NCI-H748 treated with DMSO at 0.1 percent for 48 hours (cell line): ENCODE data around the gene GLDC.
"Not testable (repeated sequence)": the region's sequence is repeated elsewhere in the genome, so short reads cannot be mapped to it uniquely, and the experiment has no call there.

Source experiments
- DNase-seq: peaks from one replicate; lab custom pipeline; 2025; lab: John Stamatoyannopoulos, UW

GLDC gene

GRCh38 chr9:6645355-6646292, at the start of gene GLDC:
Gene GLDC, minus strand, starts transcription at chr9:6645729. Its CDS starts 230 bp downstream, at chr9:6645499.
- DNase-seq = peak; percentile 69

DNA sequence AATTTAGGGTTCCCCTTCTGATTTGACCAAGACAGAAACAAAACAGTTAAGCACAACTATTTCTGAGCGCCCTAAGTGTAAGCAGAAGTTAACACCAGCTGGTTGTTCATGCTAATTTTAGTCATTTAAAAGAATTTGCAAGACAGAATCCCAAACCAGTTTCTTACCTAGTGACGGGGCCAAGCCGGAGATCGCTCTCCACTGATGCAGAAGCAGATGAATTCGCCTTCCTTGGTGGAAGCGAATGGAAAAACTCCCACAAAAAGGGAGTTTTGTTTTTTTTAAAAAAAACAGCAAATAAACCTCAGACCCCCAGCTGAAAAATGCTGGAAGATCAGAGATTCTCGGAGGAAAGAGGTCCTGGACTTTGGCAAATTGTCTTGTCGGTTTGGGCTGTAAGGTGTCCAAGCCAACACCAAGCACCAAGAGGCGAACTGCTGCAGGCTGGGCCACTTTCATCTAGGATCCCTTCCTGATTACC, 47.4 kb upstream of the GLDC start:
- no peak for DNase-seq

GRCh38 chr9:6692433-6692832, 46.9 kb upstream of the GLDC start:
- DNase-seq = no peak

GRCh38 chr9:6690675-6691070, 45.1 kb upstream of the GLDC start:
- not testable (repeated sequence) for DNase-seq

- no peak for DNase-seq
Observed at GRCh38 chr9:6689893-6690674, 44.6 kb upstream of the GLDC start.

GRCh38 chr9:6687180-6687579, 41.7 kb upstream of the GLDC start:
- DNase-seq = no peak

DNA sequence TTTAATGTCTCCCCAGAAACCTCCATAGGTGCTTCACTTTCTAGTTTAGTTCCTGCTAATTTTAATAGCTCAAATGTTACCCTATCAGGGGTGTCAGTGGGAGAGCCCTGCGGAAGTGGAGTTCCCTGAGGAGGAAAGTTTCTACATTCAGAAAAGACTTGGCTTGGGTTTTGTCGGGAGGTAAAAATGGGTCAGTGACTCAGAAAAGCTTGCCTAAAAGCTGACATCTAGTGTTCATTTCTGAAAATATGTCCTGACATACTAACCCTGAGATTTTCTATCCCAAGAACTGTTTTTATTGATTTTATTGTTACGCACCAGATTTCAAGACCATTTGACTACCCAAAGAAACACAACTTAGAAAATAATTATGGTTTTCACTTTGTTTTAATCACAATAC, 40.9 kb upstream of the GLDC start:
- no peak for DNase-seq

DNA sequence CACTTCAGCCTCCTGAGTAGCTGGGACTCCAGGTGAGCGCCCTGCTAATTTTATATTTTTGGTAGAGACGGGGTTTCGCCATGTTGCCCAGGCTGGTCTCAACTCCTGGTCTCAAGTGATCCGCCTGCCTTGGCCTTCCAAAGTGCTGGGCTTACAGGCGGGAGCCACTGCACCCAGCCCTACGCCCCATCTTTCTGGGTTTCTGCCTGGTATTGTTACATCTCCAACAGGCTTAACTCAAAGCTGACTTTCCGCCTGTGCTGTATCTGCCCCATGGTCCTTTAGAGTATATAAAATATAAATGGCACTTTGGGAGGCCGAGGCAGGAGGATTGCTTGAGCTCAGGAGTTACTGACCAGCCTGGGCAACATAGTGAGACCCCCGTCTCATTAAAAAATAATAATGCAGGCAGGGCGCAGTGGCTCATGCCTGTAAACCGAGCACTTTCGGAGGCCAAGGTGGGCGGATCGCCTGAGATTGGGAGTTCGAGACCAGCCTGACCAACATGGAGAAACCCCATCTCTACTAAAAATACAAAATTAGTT, 36.5 kb upstream of the GLDC start:
- DNase-seq = peak; percentile 50

GRCh38 chr9:6681147-6681956, 35.8 kb upstream of the GLDC start:
- peak; percentile 92 for DNase-seq

GRCh38 chr9:6680797-6681146, 35.2 kb upstream of the GLDC start:
- no peak for DNase-seq

DNA sequence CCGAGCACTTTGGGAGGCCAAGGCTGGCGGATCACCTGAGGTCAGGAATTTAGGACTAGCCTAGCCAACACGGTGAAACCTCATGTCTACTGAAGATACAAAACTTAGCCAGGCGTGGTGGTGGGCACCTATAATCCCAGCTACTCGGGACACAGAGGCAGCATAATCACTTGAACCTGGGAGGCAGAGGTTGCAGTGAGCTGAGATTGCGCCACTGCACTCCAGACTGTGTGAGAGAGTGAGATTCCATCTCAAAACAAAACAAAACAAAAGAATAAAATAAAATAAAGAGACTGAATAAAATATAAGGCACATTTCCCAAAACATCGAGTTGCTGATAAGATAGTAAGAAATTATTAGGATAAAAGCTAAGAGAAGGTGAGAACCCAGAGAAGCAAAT, 32.3 kb upstream of the GLDC start:
- DNase-seq = no peak

GRCh38 chr9:6676254-6676921, 30.9 kb upstream of the GLDC start:
- DNase-seq = no peak

- no peak for DNase-seq
Observed at GRCh38 chr9:6675268-6675667, 29.7 kb upstream of the GLDC start.

GRCh38 chr9:6673326-6674025, 27.9 kb upstream of the GLDC start:
- no peak for DNase-seq

GRCh38 chr9:6672118-6672517, 26.6 kb upstream of the GLDC start:
- no peak for DNase-seq

GRCh38 chr9:6671416-6671815, 25.9 kb upstream of the GLDC start:
- no peak for DNase-seq

DNA sequence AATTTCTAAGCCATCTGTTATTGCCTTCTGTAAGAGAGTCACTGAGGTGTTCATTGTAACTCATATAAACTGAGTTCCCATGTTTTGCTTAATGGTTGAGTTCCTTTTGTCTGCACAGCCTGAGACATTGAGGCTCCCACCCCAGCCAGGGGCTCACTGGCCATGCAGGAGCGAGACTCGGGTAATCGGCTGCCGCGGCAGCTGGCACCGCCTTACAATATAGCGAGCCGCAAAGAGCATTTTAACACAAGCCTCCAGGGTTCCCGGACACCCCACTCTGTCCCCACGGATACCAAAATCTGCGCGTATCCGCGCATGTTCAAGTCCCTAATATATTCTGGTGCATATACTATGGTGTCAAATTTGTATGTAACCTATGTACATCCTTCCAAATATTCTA, 24.4 kb upstream of the GLDC start:
- no peak for DNase-seq

DNA sequence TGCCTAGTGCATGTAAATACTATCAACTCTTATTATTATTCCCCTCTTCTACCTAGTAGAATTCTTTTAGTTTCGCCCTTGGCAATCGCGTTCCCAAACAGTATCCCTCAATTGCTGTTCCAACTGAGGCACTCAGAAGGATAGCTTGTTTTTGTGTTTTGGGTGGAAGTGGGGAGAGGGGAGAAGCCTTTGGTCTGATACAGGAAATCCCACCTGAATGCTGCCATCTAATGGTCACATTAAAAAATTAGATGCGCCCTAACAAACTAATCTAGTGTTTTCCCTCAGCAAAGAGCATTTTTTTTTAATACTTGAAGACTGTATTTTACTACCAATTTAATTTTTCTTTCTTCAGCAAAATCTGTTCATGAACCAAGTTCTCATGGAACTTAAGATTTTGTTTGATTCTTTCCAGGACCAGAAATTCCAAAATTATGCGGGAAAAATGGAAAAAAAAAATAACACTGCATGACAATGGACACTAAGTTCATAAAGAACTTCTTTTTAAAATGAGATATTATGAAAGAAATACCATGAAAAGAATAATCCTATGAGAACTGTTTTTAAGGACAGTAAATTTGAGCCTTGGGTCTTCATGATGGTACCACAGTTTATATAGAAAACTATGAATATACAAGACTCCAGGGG, 22.2 kb upstream of the GLDC start:
- peak; percentile 36 for DNase-seq

DNA sequence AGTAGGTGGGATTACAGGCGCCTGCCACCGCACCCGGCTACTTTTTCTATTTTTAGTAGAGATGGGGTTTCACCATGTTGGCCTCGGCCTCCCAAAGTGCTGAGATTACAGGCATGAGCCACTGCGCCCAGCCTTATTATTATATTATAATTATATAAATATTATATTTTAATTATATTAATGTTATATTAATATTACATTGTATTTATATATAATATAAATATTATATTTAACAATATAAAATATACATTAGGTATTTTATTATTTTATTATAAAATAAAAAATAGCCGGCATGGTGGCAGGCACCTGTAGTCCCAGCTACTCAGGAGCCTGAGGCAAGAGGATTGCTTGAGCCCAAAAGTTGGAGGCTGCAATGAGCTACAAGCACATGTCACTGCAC, 21.6 kb upstream of the GLDC start:
- DNase-seq = no peak

GRCh38 chr9:6665628-6666027, 20.1 kb upstream of the GLDC start:
- no peak for DNase-seq
